ENCODE measurements around the gene CYB5RL. TPM values are rescaled to one million over a fixed set of nuclear protein-coding genes. Genes with fewer than 3 reads are reported as not detected.

The CYB5RL gene
- total and polyA plus RNA-seq, 2 experiments from 2014 or later, result 4.5 to 7.5 TPM

GRCh38 chr1:54190526-54190925 is 9.3 kb downstream of the CYB5RL start:
- Histone ChIP-seq H3K9me3 (ENCODE audit: low read depth) (no peaks in the 10 kb centered on the region), H3K4me1 (ENCODE audit: insufficient read depth) (no peaks in the 10 kb centered on the region), H3K9me2 (replicated peaks; ENCODE audit: insufficient read depth) (no peaks in the 10 kb centered on the region), H3K4me2 (no peak overlapping the region), H4K20me1 (ENCODE audit: insufficient read depth, poor library complexity, severe bottlenecking) (no peaks in the 10 kb centered on the region), H3K36me3 (replicated peaks; ENCODE audit: insufficient read depth, low read depth) (no peaks in the 10 kb centered on the region), H2AFZ (no peak overlapping the region), H3K27ac (no peak overlapping the region), H3K79me2 (no peaks in the 10 kb centered on the region), H3K4me3 (no peak overlapping the region), H3K27me3 (no peaks in the 10 kb centered on the region)
- TF ChIP-seq CTCF (IDR thresholded peaks at IDR 0.05; ENCODE audit: poor library complexity) (no peak), EZH2 (IDR thresholded peaks at IDR 0.05; ENCODE audit: borderline replicate concordance) (no peak), EZH2phosphoT487 (IDR thresholded peaks at IDR 0.05; ENCODE audit: low read depth, severe bottlenecking, unreplicated experiment) (no peak)
- 99% methylated on average over 9 of the region's 9 CpGs for WGBS (ENCODE audit: low lambda C conversion rate, missing lambda C conversion rate)
- no peak for DNase-seq (ENCODE audit: low spot score)

- H3K9me2 ChIP-seq (replicated peaks; ENCODE audit: insufficient read depth), result no peaks in the 10 kb centered on the region
- H3K4me2 ChIP-seq, result no peak overlapping the region
- H3K27ac ChIP-seq, result no peak overlapping the region
- H3K27me3 ChIP-seq, result no peaks in the 10 kb centered on the region
- TF ChIP-seq EZH2phosphoT487 (IDR thresholded peaks at IDR 0.05; ENCODE audit: low read depth, severe bottlenecking, unreplicated experiment), result no peak
- TF ChIP-seq EZH2 (IDR thresholded peaks at IDR 0.05; ENCODE audit: borderline replicate concordance), result no peak
- no peak for TF ChIP-seq CTCF (IDR thresholded peaks at IDR 0.05; ENCODE audit: poor library complexity)
- no peaks in the 10 kb centered on the region for H3K79me2 ChIP-seq
- H4K20me1 ChIP-seq (ENCODE audit: insufficient read depth, poor library complexity, severe bottlenecking), result no peaks in the 10 kb centered on the region
- no peaks in the 10 kb centered on the region for H3K36me3 ChIP-seq (replicated peaks; ENCODE audit: insufficient read depth, low read depth)
- no peak for DNase-seq (ENCODE audit: low spot score)
- WGBS (ENCODE audit: low lambda C conversion rate, missing lambda C conversion rate), result 86% methylated on average over 1 of the region's 1 CpG
- H3K4me3 ChIP-seq, result no peak overlapping the region
- no peaks in the 10 kb centered on the region for H3K4me1 ChIP-seq (ENCODE audit: insufficient read depth)
- H3K9me3 ChIP-seq (ENCODE audit: low read depth), result no peaks in the 10 kb centered on the region
- H2AFZ ChIP-seq, result no peak overlapping the region
Observed at GRCh38 chr1:54188291-54188690, 11.5 kb downstream of the CYB5RL start.

GRCh38 chr1:54186056-54186455 is 13.8 kb downstream of the CYB5RL start:
- no peak for TF ChIP-seq CTCF (IDR thresholded peaks at IDR 0.05; ENCODE audit: poor library complexity)
- TF ChIP-seq EZH2 (IDR thresholded peaks at IDR 0.05; ENCODE audit: borderline replicate concordance), result no peak
- no peak for TF ChIP-seq EZH2phosphoT487 (IDR thresholded peaks at IDR 0.05; ENCODE audit: low read depth, severe bottlenecking, unreplicated experiment)
- no peaks in the 10 kb centered on the region for H4K20me1 ChIP-seq (ENCODE audit: insufficient read depth, poor library complexity, severe bottlenecking)
- H3K79me2 ChIP-seq, result no peaks in the 10 kb centered on the region
- no peaks in the 10 kb centered on the region for H3K4me1 ChIP-seq (ENCODE audit: insufficient read depth)
- DNase-seq (ENCODE audit: low spot score), result no peak
- H3K9me2 ChIP-seq (replicated peaks; ENCODE audit: insufficient read depth), result no peaks in the 10 kb centered on the region
- H3K27me3 ChIP-seq, result no peaks in the 10 kb centered on the region
- WGBS (ENCODE audit: low lambda C conversion rate, missing lambda C conversion rate), result 95% methylated on average over 3 of the region's 3 CpGs
- H3K36me3 ChIP-seq (replicated peaks; ENCODE audit: insufficient read depth, low read depth), result no peaks in the 10 kb centered on the region
- H3K27ac ChIP-seq, result no peak overlapping the region
- H3K4me3 ChIP-seq, result no peak overlapping the region
- H3K4me2 ChIP-seq, result no peak overlapping the region
- H3K9me3 ChIP-seq (ENCODE audit: low read depth), result no peaks in the 10 kb centered on the region
- H2AFZ ChIP-seq, result no peak overlapping the region
